Colon (tissue), 2 donors: ENCODE measurements around the gene ZNF556.

ENCODE experiments used
- FAIRE-seq: peaks from 2 replicates; lab custom pipeline; 2012; peaks lifted over from hg19 to GRCh38; lab: Jason Lieb, UNC
- donor health status: control.
- donor health status: control.

Gene ZNF556

DNA sequence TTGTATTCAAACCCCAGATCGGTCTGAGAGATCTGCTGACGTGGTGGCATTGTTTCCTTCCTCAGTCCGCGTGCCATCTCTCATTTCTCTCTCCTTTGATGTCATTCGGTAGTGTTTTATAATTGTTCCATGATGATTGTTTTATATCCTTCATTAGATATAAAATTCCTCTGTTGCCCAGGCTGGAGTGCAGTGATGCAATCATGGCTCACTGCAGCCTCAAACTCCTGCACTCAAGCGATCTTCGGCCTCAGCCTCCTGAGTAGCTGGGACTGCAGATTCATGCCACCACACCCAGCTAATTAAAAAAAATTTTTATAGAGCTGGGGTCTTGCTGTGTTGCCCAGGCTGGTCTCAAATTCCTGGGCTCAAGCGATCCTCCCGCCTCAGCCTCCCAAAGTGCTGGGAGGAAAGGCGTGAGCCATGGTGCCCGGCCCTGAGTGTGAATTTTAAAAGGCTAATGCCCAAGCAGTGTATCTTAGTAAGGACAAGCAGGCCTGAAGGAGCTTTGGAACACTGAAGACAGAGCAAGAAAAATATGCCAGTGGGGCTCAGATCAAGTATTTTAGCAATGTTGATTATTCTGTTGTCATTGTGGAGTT lies 38.9 kb downstream of the ZNF556 start:
- no peak for FAIRE-seq

DNA sequence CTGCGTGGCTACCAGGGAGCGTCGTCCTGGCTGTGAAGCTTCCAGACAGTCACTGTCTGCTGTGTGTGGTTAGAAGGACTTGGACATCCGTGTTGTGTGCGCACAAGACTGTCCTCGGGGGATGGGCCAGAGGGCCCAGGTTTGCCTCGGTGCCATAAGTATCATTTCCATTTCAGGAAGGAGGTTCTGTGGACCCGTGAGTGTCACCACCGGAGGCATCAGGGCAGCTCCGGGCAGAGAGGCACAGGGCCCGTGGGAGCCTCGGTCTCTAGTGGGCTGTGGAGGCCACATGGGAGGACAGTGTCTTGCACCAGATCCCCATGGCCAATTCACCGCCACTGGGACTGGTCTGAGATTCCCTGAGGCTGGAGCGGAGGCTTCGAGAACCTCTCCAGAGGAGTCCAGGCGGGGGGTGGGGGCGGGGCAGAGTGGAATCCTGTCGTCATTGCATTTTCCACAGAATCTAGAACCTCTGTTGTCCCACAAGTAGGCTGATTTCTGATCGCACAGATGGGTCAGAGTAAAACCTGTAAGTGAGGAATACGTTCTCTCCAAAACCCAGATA lies 39.6 kb downstream of the ZNF556 start:
- FAIRE-seq: no peak

- no peak for FAIRE-seq
Measured at GRCh38 chr19:2912306-2912705, 45.2 kb downstream of the ZNF556 start.

DNA sequence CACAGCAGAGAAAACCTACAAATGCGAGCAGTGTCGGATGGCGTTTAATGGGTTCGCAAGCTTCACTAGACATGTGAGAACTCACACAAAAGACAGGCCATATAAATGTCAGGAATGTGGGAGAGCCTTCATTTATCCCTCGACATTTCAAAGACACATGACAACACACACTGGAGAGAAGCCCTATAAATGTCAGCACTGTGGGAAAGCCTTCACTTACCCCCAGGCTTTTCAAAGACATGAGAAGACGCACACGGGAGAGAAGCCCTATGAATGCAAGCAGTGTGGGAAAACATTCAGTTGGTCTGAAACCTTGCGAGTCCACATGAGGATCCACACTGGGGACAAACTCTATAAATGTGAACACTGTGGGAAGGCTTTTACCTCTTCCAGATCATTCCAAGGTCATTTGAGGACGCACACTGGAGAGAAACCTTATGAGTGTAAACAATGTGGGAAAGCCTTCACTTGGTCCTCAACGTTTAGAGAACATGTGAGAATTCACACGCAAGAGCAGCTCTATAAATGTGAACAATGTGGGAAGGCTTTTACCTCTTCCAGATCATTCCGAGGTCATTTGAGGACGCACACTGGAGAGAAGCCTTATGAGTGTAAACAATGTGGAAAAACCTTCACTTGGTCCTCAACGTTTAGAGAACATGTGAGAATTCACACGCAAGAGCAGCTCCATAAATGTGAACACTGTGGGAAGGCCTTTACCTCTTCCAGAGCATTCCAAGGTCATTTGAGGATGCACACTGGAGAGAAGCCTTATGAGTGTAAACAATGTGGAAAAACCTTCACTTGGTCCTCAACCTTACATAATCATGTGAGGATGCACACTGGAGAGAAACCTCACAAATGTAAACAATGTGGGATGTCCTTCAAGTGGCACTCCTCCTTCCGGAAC lies 50.4 kb downstream of the ZNF556 start:
- no peak for FAIRE-seq

- FAIRE-seq: no peak
Measured at GRCh38 chr19:2922987-2923386, 55.9 kb downstream of the ZNF556 start.

GRCh38 chr19:2923510-2923909 lies 56.4 kb downstream of the ZNF556 start:
- no peak for FAIRE-seq

DNA sequence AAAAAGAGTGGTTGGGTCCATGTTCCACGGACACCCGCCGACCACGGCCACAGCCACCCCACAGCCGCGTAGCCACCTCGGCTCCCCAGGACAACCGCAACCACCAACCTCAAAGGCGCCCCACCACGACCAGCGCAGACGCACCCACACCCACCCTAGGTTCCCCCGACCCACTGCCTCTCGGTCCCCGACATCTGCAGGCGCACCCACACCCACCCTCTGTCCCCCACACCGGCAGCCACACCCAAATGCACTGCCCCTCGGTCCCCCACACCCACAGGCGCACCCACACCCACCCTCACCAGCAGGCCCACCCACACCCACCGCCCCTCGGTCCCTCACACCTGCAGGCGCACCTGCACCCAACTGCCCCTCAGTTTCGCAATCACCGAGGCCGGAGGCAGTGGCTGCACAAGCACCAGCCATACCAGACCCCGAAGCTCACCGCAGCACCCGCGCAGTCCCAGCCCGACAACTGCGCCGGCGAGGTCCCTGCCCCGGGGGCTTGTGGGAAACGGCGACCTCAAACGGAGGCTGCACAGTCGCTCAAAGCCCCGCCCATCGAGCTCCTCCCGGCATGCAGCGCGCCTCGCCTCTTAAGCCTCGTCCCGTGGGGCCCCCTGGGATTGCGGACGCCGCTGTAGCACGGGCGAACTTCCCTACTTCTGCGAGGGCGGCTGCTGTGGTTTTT lies 59.4 kb downstream of the ZNF556 start:
- no peak for FAIRE-seq

DNA sequence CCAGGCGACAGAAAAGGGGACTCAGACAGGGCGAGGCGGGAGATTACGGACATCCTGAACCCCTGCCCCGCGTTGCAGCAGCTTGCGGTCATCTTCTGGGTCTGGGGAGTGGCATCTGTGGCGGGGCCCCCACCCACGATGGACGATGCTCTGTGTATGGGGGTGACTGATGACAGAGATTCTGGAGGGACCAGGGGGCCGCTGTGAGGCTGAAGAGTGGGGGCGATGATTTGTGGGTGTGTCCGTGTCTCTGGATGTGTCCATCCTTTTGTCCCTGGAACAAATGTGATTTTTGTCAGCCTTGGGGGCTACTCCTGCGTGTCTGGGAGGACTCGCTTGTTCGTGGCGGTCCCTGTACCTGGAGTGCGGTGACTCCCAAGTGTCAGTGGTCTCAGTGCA lies 59.9 kb downstream of the ZNF556 start:
- FAIRE-seq: no peak
